ENCODE measurements around the gene XPR1. TPM values are rescaled to one million over a fixed set of nuclear protein-coding genes. Genes with fewer than 3 reads are reported as not detected.

XPR1 gene
- total RNA-seq, 4 donors from 2014 or later, result 15.8 to 26.7 (median 22.8) TPM

DNA sequence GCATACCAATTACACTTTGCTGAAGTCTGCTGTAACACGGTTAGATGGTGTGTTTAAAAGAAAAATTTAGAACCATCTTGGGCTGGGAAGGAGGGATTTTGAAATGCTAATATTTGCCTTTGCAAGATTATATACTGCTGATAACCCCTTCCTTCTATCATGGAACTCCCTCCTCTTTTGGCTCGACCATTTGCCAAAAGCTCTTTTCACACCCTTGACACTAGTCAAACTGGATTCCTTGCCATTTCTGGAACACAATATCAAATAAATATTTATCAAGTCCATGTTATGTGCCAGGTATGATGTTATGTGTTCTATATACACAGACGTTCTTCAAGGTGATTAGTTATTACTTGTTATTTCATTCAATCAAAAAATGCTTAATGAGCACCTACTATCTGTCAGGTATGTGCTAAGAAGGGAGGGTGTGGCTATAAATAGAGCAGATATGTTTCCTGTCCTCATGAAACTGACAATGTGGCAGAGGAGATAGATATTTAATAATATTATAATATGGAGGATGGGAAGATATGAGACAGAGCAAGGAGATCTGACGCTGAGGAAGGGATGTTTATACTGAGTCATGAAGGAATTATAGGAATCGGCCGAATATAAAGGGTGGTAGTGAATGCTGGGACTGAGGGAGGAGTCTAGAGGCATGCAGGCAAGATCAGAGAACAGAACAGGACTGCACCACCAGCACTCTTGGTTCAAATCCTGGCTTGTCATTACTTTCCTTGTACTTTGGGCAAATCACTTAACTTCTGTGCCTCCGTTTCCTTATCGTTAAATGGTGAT is 16.1 kb upstream of the XPR1 start:
- intact Hi-C loops (cut with DNase I), result no loop called here
- WGBS, result 56% methylated on average over 8 of the region's 8 CpGs
- Histone ChIP-seq H3K9me3 (no peaks in the 10 kb centered on the region), H3K36me3 (no peaks in the 10 kb centered on the region), H3K27me3 (no peaks in the 10 kb centered on the region), H3K4me1 (peaks cover 11 to 45% (median 44%) of the 10 kb centered on the region in 4 donors), H3K27ac (replicated peaks in 1 of 4) (peak overlapping the region in 2 of 4 donors; percentile 10 to 40), H3K4me3 (no peak overlapping the region)
- TF ChIP-seq EP300 (IDR thresholded peaks at IDR 0.05) (no peak), POLR2AphosphoS5 (IDR thresholded peaks at IDR 0.05) (no peak), POLR2A (IDR thresholded peaks at IDR 0.05; ENCODE audit: low read depth) (no peak)
- TF ChIP-seq, protein P1, sequence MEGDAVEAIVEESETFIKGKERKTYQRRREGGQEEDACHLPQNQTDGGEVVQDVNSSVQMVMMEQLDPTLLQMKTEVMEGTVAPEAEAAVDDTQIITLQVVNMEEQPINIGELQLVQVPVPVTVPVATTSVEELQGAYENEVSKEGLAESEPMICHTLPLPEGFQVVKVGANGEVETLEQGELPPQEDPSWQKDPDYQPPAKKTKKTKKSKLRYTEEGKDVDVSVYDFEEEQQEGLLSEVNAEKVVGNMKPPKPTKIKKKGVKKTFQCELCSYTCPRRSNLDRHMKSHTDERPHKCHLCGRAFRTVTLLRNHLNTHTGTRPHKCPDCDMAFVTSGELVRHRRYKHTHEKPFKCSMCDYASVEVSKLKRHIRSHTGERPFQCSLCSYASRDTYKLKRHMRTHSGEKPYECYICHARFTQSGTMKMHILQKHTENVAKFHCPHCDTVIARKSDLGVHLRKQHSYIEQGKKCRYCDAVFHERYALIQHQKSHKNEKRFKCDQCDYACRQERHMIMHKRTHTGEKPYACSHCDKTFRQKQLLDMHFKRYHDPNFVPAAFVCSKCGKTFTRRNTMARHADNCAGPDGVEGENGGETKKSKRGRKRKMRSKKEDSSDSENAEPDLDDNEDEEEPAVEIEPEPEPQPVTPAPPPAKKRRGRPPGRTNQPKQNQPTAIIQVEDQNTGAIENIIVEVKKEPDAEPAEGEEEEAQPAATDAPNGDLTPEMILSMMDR (IDR thresholded peaks at IDR 0.05), result no peak
- no peak for DNase-seq (ENCODE audit: extremely low spot score)

DNA sequence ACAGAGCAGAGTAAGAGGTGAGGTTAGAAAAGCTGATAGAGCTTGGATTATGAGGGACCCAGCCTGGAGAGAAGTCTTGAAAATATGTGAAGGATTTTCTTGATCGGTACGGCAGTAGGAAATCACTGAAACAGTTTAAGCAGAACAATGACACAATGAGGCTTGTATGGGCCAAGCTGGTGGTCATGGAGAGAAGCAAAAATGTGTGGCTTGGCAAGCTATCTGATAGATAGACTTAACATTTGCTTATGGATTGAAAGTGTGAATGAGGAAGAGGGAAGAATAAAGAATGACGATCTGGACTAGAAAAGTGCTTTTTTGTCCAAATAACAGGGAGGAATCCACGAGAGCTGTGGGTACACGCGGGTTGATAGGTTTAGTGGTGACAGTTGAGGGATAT is 15.4 kb upstream of the XPR1 start:
- 65% methylated on average over 6 of the region's 6 CpGs for WGBS
- no peak overlapping the region for H3K4me3 ChIP-seq
- H3K4me1 ChIP-seq, result peaks cover 11 to 38% (median 36%) of the 10 kb centered on the region in 4 donors
- intact Hi-C loops (cut with DNase I), result no loop called here
- H3K9me3 ChIP-seq, result no peaks in the 10 kb centered on the region
- H3K27ac ChIP-seq (replicated peaks in 1 of 4), result peak overlapping the region in 1 of 4 donors; percentile 40
- TF ChIP-seq, protein P1 (IDR thresholded peaks at IDR 0.05), result no peak
- TF ChIP-seq EP300 (IDR thresholded peaks at IDR 0.05) (no peak), POLR2AphosphoS5 (IDR thresholded peaks at IDR 0.05) (no peak), POLR2A (IDR thresholded peaks at IDR 0.05; ENCODE audit: low read depth) (no peak)
- no peaks in the 10 kb centered on the region for H3K27me3 ChIP-seq
- no peak for DNase-seq (ENCODE audit: extremely low spot score)
- no peaks in the 10 kb centered on the region for H3K36me3 ChIP-seq

DNA sequence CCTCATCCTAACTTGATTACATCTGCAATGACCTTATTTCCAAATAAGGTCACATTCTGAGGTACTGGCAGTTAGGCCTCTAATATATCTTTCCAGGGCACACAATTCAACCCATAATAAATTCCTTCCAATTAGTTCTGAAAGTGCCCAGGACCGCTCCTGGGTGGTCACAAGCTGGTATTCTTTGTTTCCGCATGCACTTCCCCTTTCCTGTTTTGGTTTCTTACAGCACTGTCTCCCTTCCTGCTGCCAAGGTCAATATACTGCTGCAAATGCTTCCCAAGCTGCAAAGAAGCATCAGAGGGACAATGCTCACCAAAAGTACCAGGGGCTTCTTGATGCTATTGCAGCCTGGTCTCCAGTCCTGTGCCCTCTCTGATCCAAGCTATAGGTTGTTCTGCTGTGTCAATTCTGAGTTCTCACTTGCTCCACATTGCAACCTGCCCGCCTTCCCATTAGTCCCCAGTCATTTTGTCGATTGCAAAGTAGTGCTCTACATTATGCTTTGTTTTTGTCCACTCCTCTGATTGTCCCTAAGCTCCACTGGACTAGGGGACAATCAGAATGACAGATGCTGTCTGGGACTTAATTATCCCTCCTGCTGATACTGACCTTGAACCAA is 13.9 kb upstream of the XPR1 start:
- no peak for DNase-seq (ENCODE audit: extremely low spot score)
- intact Hi-C loops (cut with DNase I), result no loop called here
- TF ChIP-seq POLR2A (IDR thresholded peaks at IDR 0.05; ENCODE audit: low read depth), result no peak
- TF ChIP-seq POLR2AphosphoS5 (IDR thresholded peaks at IDR 0.05), result no peak
- no peak for TF ChIP-seq EP300 (IDR thresholded peaks at IDR 0.05)
- TF ChIP-seq, protein P1 (IDR thresholded peaks at IDR 0.05), result no peak
- Histone ChIP-seq H3K9me3 (no peaks in the 10 kb centered on the region), H3K4me1 (peaks cover 4 to 29% (median 23%) of the 10 kb centered on the region in 4 donors), H3K27ac (replicated peaks in 1 of 4) (no peak overlapping the region), H3K27me3 (no peaks in the 10 kb centered on the region), H3K4me3 (no peak overlapping the region), H3K36me3 (no peaks in the 10 kb centered on the region)
- WGBS, result 87% methylated on average over 4 of the region's 4 CpGs

DNA sequence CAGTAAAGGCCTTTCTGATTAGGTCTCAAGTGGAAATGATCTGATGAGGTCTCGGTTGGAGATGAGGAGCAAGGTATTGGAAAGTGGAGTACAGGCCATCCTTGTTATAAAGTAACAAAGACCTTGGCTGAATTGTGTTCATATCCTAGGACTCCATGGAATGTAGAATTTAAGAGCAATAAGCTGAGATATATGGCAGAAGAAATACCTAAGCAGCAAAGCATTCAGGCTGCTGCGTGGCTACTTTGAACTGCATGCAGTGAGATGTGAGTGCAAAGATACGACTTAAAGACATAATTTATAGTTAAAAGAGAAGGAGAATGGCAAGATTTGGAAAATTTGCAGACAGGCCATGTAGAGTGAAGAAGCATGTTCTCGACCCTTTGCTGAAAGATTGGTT is 11.2 kb upstream of the XPR1 start:
- H3K27me3 ChIP-seq, result no peaks in the 10 kb centered on the region
- H3K4me3 ChIP-seq, result no peak overlapping the region
- DNase-seq (ENCODE audit: extremely low spot score), result no peak
- H3K27ac ChIP-seq (replicated peaks in 1 of 4), result no peak overlapping the region
- 91% methylated on average over 4 of the region's 4 CpGs for WGBS
- intact Hi-C loops (cut with DNase I), result no loop called here
- no peaks in the 10 kb centered on the region for H3K9me3 ChIP-seq
- no peaks in the 10 kb centered on the region for H3K36me3 ChIP-seq
- TF ChIP-seq EP300 (IDR thresholded peaks at IDR 0.05), result no peak
- TF ChIP-seq POLR2AphosphoS5 (IDR thresholded peaks at IDR 0.05), result no peak
- TF ChIP-seq, protein P1 (IDR thresholded peaks at IDR 0.05), result no peak
- TF ChIP-seq POLR2A (IDR thresholded peaks at IDR 0.05; ENCODE audit: low read depth), result no peak
- peaks cover 4 to 21% (median 20%) of the 10 kb centered on the region in 4 donors for H3K4me1 ChIP-seq

Data from esophagus muscularis mucosa (tissue), 4 donors.